Lower lobe of right lung (tissue), 2 donors: ENCODE measurements around the gene ZBP1. TPM values are rescaled to one million over a fixed set of nuclear protein-coding genes. Genes with fewer than 3 reads are reported as not detected.

Experiments used
- ATAC-seq, 2 donors: fragments of 200-7000 bp; cut with Tn5 transposase; one replicate each; pipeline ENCODE4 v1.9.1; 2020 to 2022; ENCODE audit warnings: mild to moderate bottlenecking in 2 of 2, moderate library complexity in 2 of 2
- DNase-seq: peaks from one replicate; pipeline ENCODE4 v3.0.0-alpha.2; 2020
- H3K27ac ChIP-seq: fragments of 200-600 bp; one replicate; pipeline ENCODE4 v1.8.0; 2022
- H3K27me3 ChIP-seq: fragments of 200-600 bp; one replicate; pipeline ENCODE4 v1.8.0; 2022; ENCODE audit warnings: low read depth
- H3K36me3 ChIP-seq: fragments of 200-600 bp; one replicate; pipeline ENCODE4 v1.8.0; 2022; ENCODE audit warnings: mild to moderate bottlenecking
- H3K4me1 ChIP-seq: fragments of 200-600 bp; one replicate; pipeline ENCODE4 v1.8.0; 2022
- H3K4me3 ChIP-seq: fragments of 200-600 bp; one replicate; pipeline ENCODE4 v1.8.0; 2022; ENCODE audit warnings: mild to moderate bottlenecking
- H3K9me3 ChIP-seq: fragments of 200-600 bp; one replicate; pipeline ENCODE4 v1.8.0; 2022
- CTCF ChIP-seq: fragments of 200-600 bp; IDR thresholded peaks from one replicate; pipeline ENCODE4 v1.8.0; 2022; ENCODE audit warnings: antibody characterized with exemption, mild to moderate bottlenecking
- intact Hi-C: fragments of 100-400 bp; cut with DNase I; formaldehyde crosslinking; loops from one replicate; pipeline ENCODE4 v1.11.0; 2022
- total RNA-seq: library from RNA; stranded (reverse); fragmentation: NEBNext Ultra II Directional; extraction: Animal tissue kit (Norgen Biotek cat#: 25700); gene quantifications from one replicate; pipeline ENCODE4 v1.2.1, GENCODE V29; 2021
- donor health status: DM: no; HTN: yes; CAD: no; lungs with severe emphysema.

The ZBP1 gene
- total RNA-seq, 1 donor from 2014 or later, result 5.8 TPM

- ATAC-seq (no peak), DNase-seq (no peak)
- intact Hi-C loops, result no loop called here
- Histone ChIP-seq H3K4me3 (no peak overlapping the region), H3K27ac (no peak overlapping the region), H3K36me3 (no peaks in the 10 kb centered on the region), H3K4me1 (peaks cover 5% of the 10 kb centered on the region), H3K9me3 (no peaks in the 10 kb centered on the region), H3K27me3 (peaks cover 8% of the 10 kb centered on the region)
- no peak for TF ChIP-seq CTCF
Observed at GRCh38 chr20:57614490-57615444, 5.5 kb downstream of the ZBP1 start.

GRCh38 chr20:57613481-57613921 lies 6.7 kb downstream of the ZBP1 start:
- H3K9me3 ChIP-seq, result no peaks in the 10 kb centered on the region
- H3K27me3 ChIP-seq, result peaks cover 8% of the 10 kb centered on the region
- intact Hi-C loops, result no loop called here
- no peaks in the 10 kb centered on the region for H3K36me3 ChIP-seq
- DNase-seq (peak; percentile 18), ATAC-seq (no peak)
- no peak for TF ChIP-seq CTCF
- peaks cover 4% of the 10 kb centered on the region for H3K4me1 ChIP-seq
- H3K27ac ChIP-seq, result no peak overlapping the region
- H3K4me3 ChIP-seq, result no peak overlapping the region

GRCh38 chr20:57612916-57613315 lies 7.3 kb downstream of the ZBP1 start:
- intact Hi-C loops, result no loop called here
- Histone ChIP-seq H3K27ac (no peak overlapping the region), H3K4me3 (no peak overlapping the region), H3K4me1 (no peaks in the 10 kb centered on the region), H3K9me3 (no peaks in the 10 kb centered on the region), H3K27me3 (peaks cover 8% of the 10 kb centered on the region), H3K36me3 (no peaks in the 10 kb centered on the region)
- peak; percentile 20 for DNase-seq
- ATAC-seq, result no peak
- TF ChIP-seq CTCF, result no peak

- ATAC-seq, result no peak
- Histone ChIP-seq H3K4me3 (no peak overlapping the region), H3K9me3 (no peaks in the 10 kb centered on the region), H3K4me1 (no peaks in the 10 kb centered on the region), H3K27me3 (peaks cover 8% of the 10 kb centered on the region), H3K27ac (no peak overlapping the region), H3K36me3 (no peaks in the 10 kb centered on the region)
- intact Hi-C loops, result no loop called here
- no peak for DNase-seq
- TF ChIP-seq CTCF, result no peak
Observed at GRCh38 chr20:57612436-57612835, 7.8 kb downstream of the ZBP1 start.

GRCh38 chr20:57611586-57612311 lies 8.5 kb downstream of the ZBP1 start:
- no peak for ATAC-seq
- TF ChIP-seq CTCF, result no peak
- DNase-seq, result peak; percentile 27
- H3K4me1 ChIP-seq, result no peaks in the 10 kb centered on the region
- intact Hi-C loops, result no loop called here
- H3K27me3 ChIP-seq, result peaks cover 8% of the 10 kb centered on the region
- H3K9me3 ChIP-seq, result no peaks in the 10 kb centered on the region
- H3K36me3 ChIP-seq, result no peaks in the 10 kb centered on the region
- no peak overlapping the region for H3K4me3 ChIP-seq
- H3K27ac ChIP-seq, result no peak overlapping the region
